Stimulated activated naive CD8-positive, alpha-beta T cell treated with anti-CD3 and anti-CD28 coated beads, Interleukin-15, Interleukin-2, amounts not matched to agents 100 U/mL and 50 U/mL, for 24 hours (primary cell): Measurements from ENCODE around the gene IFI27L1.
A peak's percentile ranks its signal among the peaks of the same experiment; 100 is the strongest.
"Not testable (repeated sequence)": the region's sequence is repeated elsewhere in the genome, so short reads cannot be mapped to it uniquely, and the experiment has no call there.

Experiments
- ATAC-seq: fragments of 150-1000 bp; cut with Tn5 transposase; one replicate; pipeline ENCODE4 v1.10.0; 2021
- DNase-seq: peaks from one replicate; pipeline ENCODE4 v3.0.0; 2021

IFI27L1 gene

GRCh38 chr14:94048691-94049624, 32.2 kb upstream of the IFI27L1 start:
- DNase-seq (peak; percentile 1), ATAC-seq (no peak)

GRCh38 chr14:94049625-94050023, 31.5 kb upstream of the IFI27L1 start:
- ATAC-seq: no peak

GRCh38 chr14:94050231-94050880, 30.8 kb upstream of the IFI27L1 start:
- DNase-seq (peak; percentile 1), ATAC-seq (no peak)

More at GRCh38 chr14:94049625-94050023, 31.5 kb upstream of the IFI27L1 start:
- DNase-seq: no peak

GRCh38 chr14:94051115-94051514, 30.0 kb upstream of the IFI27L1 start:
- DNase-seq (peak; percentile 3), ATAC-seq (no peak)

GRCh38 chr14:94051779-94052178, 29.3 kb upstream of the IFI27L1 start:
- peak; percentile 1 for DNase-seq
- ATAC-seq: no peak

GRCh38 chr14:94052199-94052598, 28.9 kb upstream of the IFI27L1 start:
- DNase-seq (no peak), ATAC-seq (no peak)

- DNase-seq (no peak), ATAC-seq (no peak)
Measured at GRCh38 chr14:94052662-94053061, 28.4 kb upstream of the IFI27L1 start.

GRCh38 chr14:94054401-94054800, 26.7 kb upstream of the IFI27L1 start:
- no peak for ATAC-seq

GRCh38 chr14:94054936-94055335, 26.2 kb upstream of the IFI27L1 start:
- peak; percentile 0 for DNase-seq
- no peak for ATAC-seq

More at GRCh38 chr14:94054401-94054800, 26.7 kb upstream of the IFI27L1 start:
- DNase-seq: no peak

- no peak for DNase-seq
- peak; percentile 60 for ATAC-seq
Measured at GRCh38 chr14:94056579-94057308, 24.4 kb upstream of the IFI27L1 start.

- ATAC-seq: no peak
Measured at GRCh38 chr14:94058128-94058673, 22.9 kb upstream of the IFI27L1 start.

GRCh38 chr14:94058674-94059138, 22.4 kb upstream of the IFI27L1 start:
- ATAC-seq: no peak

More at GRCh38 chr14:94058128-94058673, 22.9 kb upstream of the IFI27L1 start:
- no peak for DNase-seq

GRCh38 chr14:94059998-94060397, 21.1 kb upstream of the IFI27L1 start:
- DNase-seq (no peak), ATAC-seq (no peak)

More at GRCh38 chr14:94058674-94059138, 22.4 kb upstream of the IFI27L1 start:
- no peak for DNase-seq

- ATAC-seq (no peak), DNase-seq (no peak)
Measured at GRCh38 chr14:94062344-94062940, 18.7 kb upstream of the IFI27L1 start.

GRCh38 chr14:94066089-94066676, 14.9 kb upstream of the IFI27L1 start:
- DNase-seq: no peak
- ATAC-seq: no peak

GRCh38 chr14:94072076-94072475, 9.0 kb upstream of the IFI27L1 start:
- not testable (repeated sequence) for ATAC-seq, DNase-seq

GRCh38 chr14:94074534-94074933, 6.6 kb upstream of the IFI27L1 start:
- ATAC-seq (no peak), DNase-seq (no peak)

- DNase-seq: no peak
- ATAC-seq: no peak
Measured at GRCh38 chr14:94075008-94075407, 6.1 kb upstream of the IFI27L1 start.

- DNase-seq (no peak), ATAC-seq (no peak)
Measured at GRCh38 chr14:94077111-94077821, 3.8 kb upstream of the IFI27L1 start.

GRCh38 chr14:94077823-94078222, 3.3 kb upstream of the IFI27L1 start:
- ATAC-seq (no peak), DNase-seq (no peak)
